HCT116 (cell line): Measurements from ENCODE around the gene TK2. TPM values are rescaled to one million over a fixed set of nuclear protein-coding genes. Genes with fewer than 3 reads are reported as not detected.

Experiments
- ATAC-seq: fragments of 200-7000 bp; cut with Tn5 transposase; 2 replicates; pipeline ENCODE4 v1.9.1; 2020; ENCODE audit warnings: mild to moderate bottlenecking, moderate library complexity
- BruUV-seq: library from RNA; stranded (reverse); fragments of 400-500 nt; replicated peaks from 2 replicates; lab custom pipeline; 2021; lab: Mats Ljungman, UMichigan
- CTCF ChIA-PET: fragments of 300-600 bp; sonication (Branson Sonifier 250); formaldehyde crosslinking; loops from one replicate; lab custom pipeline; 2021; ENCODE audit warnings: antibody characterized with exemption; lab: Charles Lee
- POLR2A ChIA-PET: fragments of 300-600, 350-600 bp; sonication (Branson Sonifier 250); formaldehyde crosslinking; loops from one replicate; lab custom pipeline; 2021; ENCODE audit warnings: antibody characterized with exemption; lab: Charles Lee
- RAD21 ChIA-PET, 2 experiments: fragments of 300-600 bp; sonication (Branson Sonifier 250); formaldehyde crosslinking; loops; one replicate each; lab custom pipeline; 2023; ENCODE audit warnings: low total read pairs in 2 of 2; ENCODE audit not compliant: uncharacterized antibody in 2 of 2, unreplicated experiment in 2 of 2, low non-redundant PET in 1 of 2; lab: Charles Lee
- DNase-seq: peaks from one replicate; pipeline ENCODE4 v3.0.0-alpha.2; 2010; ENCODE audit warnings: low read depth, low spot score
- H2AFZ ChIP-seq: fragments of 200-600 bp; shearing (Covaris generic), sonication (generic); 2 replicates; pipeline ENCODE4 v1.6.1; 2017; ENCODE audit warnings: low read depth, mixed run types, mixed read lengths, antibody characterized with exemption, low read length; ENCODE audit not compliant: poor library complexity, severe bottlenecking
- H3K27ac ChIP-seq: 2 replicates; pipeline ENCODE4 v1.5.1; 2012; ENCODE audit warnings: low read depth, low read length
- H3K27me3 ChIP-seq: fragments of 200-600 bp; sonication (generic); 2 replicates; pipeline ENCODE4 v1.6.1; 2016; ENCODE audit warnings: mixed run types, low read length, mixed read lengths; ENCODE audit not compliant: insufficient read depth
- H3K36me3 ChIP-seq, 2 experiments: fragments of 200-500 bp in 1 of 2; fragments of 200-600 bp in 1 of 2; sonication (Bioruptor generic) in 1 of 2; sonication (generic) in 1 of 2; 2 replicates each; pipeline versions ENCODE4 v1.5.1 to v1.6.1; 2014 to 2016; ENCODE audit warnings: low read length in 2 of 2, inconsistent platforms in 1 of 2, mixed read lengths in 1 of 2, mixed run types in 1 of 2; ENCODE audit not compliant: insufficient read depth in 2 of 2, control insufficient read depth in 1 of 2
- H3K4me1 ChIP-seq, 2 experiments: fragments of 200-600 bp in 1 of 2; sonication (generic) in 1 of 2; 2 replicates each; pipeline versions ENCODE4 v1.5.1 to v1.6.1; 2012 to 2017; ENCODE audit warnings: low read length in 2 of 2, inconsistent platforms in 1 of 2, mild to moderate bottlenecking in 1 of 2, mixed read lengths in 1 of 2, mixed run types in 1 of 2, moderate library complexity in 1 of 2; ENCODE audit not compliant: insufficient read depth in 2 of 2, control insufficient read depth in 1 of 2
- H3K4me2 ChIP-seq: fragments of 200-600 bp; sonication (generic); 2 replicates; pipeline ENCODE4 v1.6.1; 2017; ENCODE audit warnings: mixed run types, low read length, mixed read lengths
- H3K4me3 ChIP-seq, 2 experiments: fragments of 200-600 bp in 1 of 2; sonication (generic) in 1 of 2; replicated peaks in 1 of 2; 2 replicates each; pipeline ENCODE4 v1.5.1; 2011 to 2016; ENCODE audit warnings: low read length in 2 of 2, control low read depth in 1 of 2, low read depth in 1 of 2, mild to moderate bottlenecking in 1 of 2, mixed read lengths in 1 of 2, mixed run types in 1 of 2
- H3K79me2 ChIP-seq: fragments of 200-600 bp; sonication (generic); 2 replicates; pipeline ENCODE4 v1.6.1; 2017; ENCODE audit warnings: mild to moderate bottlenecking, mixed run types, low read length, moderate library complexity, mixed read lengths; ENCODE audit not compliant: insufficient read depth
- H3K9ac ChIP-seq: fragments of 200-600 bp; sonication (generic); 2 replicates; pipeline ENCODE4 v1.6.1; 2016; ENCODE audit warnings: low read length, mixed read lengths
- H3K9me2 ChIP-seq: fragments of 200-600 bp; sonication (generic), shearing (Covaris generic); 2 replicates; pipeline ENCODE4 v1.6.1; 2017; ENCODE audit warnings: mixed run types, mild to moderate bottlenecking, moderate library complexity; ENCODE audit not compliant: insufficient read depth
- H3K9me3 ChIP-seq, 2 experiments: fragments of 200-500 bp in 1 of 2; fragments of 200-600 bp in 1 of 2; sonication (Bioruptor generic) in 1 of 2; sonication (generic) in 1 of 2; 2 replicates each; pipeline ENCODE4 v1.6.1; 2014 to 2017; ENCODE audit warnings: low read length in 2 of 2, mixed read lengths in 2 of 2, inconsistent platforms in 1 of 2, low read depth in 1 of 2, mild to moderate bottlenecking in 1 of 2, mixed run types in 1 of 2, moderate library complexity in 1 of 2; ENCODE audit not compliant: control insufficient read depth in 1 of 2, insufficient read depth in 1 of 2
- H4K20me1 ChIP-seq: fragments of 200-600 bp; sonication (generic), shearing (Covaris generic); 2 replicates; pipeline ENCODE4 v1.6.1; 2017; ENCODE audit warnings: mixed run types, mild to moderate bottlenecking, moderate library complexity; ENCODE audit not compliant: insufficient read depth
- ATF3 ChIP-seq: IDR thresholded peaks from 2 replicates; pipeline ENCODE4 v1.6.1; 2012
- CBX3 ChIP-seq: IDR thresholded peaks from 2 replicates; pipeline ENCODE4 v1.6.1; 2012; ENCODE audit warnings: low read depth
- CEBPB ChIP-seq: IDR thresholded peaks from 2 replicates; pipeline ENCODE4 v1.6.1; 2012; ENCODE audit warnings: low read depth
- EGR1 ChIP-seq: IDR thresholded peaks from 2 replicates; pipeline ENCODE4 v1.6.1; 2012; ENCODE audit warnings: low read depth
- ELF1 ChIP-seq: IDR thresholded peaks from 2 replicates; pipeline ENCODE4 v1.6.1; 2012; ENCODE audit warnings: low read depth, borderline replicate concordance
- EZH2 ChIP-seq: fragments of 200-600 bp; sonication (generic); IDR thresholded peaks from 2 replicates; pipeline ENCODE4 v1.6.1; 2017; ENCODE audit warnings: antibody characterized with exemption, mixed run types
- EZH2phosphoT487 ChIP-seq: fragments of 200-600 bp; IDR thresholded peaks from 2 replicates; pipeline ENCODE4 v1.6.1; 2018; ENCODE audit warnings: antibody characterized with exemption, borderline replicate concordance
- JUND ChIP-seq: IDR thresholded peaks from 2 replicates; pipeline ENCODE4 v1.6.1; 2012
- POLR2A ChIP-seq: IDR thresholded peaks from 2 replicates; pipeline ENCODE4 v1.7.0; 2011; ENCODE audit warnings: borderline replicate concordance; ENCODE audit not compliant: insufficient read depth, insufficient read length; ENCODE audit errors: extremely low read depth
- POLR2AphosphoS5 ChIP-seq: IDR thresholded peaks from 2 replicates; pipeline ENCODE4 v1.6.1; 2011; ENCODE audit warnings: mild to moderate bottlenecking, low read depth, low read length, moderate library complexity
- RAD21 ChIP-seq: IDR thresholded peaks from 2 replicates; pipeline ENCODE4 v1.6.1; 2012; ENCODE audit warnings: low read depth, mild to moderate bottlenecking
- SIN3A ChIP-seq: IDR thresholded peaks from 2 replicates; pipeline ENCODE4 v1.6.1; 2012; ENCODE audit warnings: low read depth
- SP1 ChIP-seq: IDR thresholded peaks from 2 replicates; pipeline ENCODE4 v1.6.1; 2012; ENCODE audit warnings: low read depth
- TCF7L2 ChIP-seq: IDR thresholded peaks from 2 replicates; pipeline ENCODE4 v1.7.0; 2011; ENCODE audit warnings: borderline replicate concordance, inconsistent platforms; ENCODE audit not compliant: insufficient read depth, insufficient read length; ENCODE audit errors: extremely low read depth
- YY1 ChIP-seq: IDR thresholded peaks from 2 replicates; pipeline ENCODE4 v1.6.1; 2011; ENCODE audit warnings: low read length, low read depth, moderate library complexity, mild to moderate bottlenecking; ENCODE audit not compliant: insufficient replicate concordance; ENCODE audit errors: extremely low read depth
- ZBTB33 ChIP-seq: IDR thresholded peaks from 2 replicates; pipeline ENCODE4 v1.6.1; 2011; ENCODE audit warnings: mild to moderate bottlenecking, low read length, moderate library complexity; ENCODE audit not compliant: insufficient replicate concordance; ENCODE audit errors: extremely low read depth
- ZNF274 ChIP-seq: fragments of 200-500 bp; sonication (Bioruptor generic); IDR thresholded peaks from 2 replicates; pipeline ENCODE4 v1.6.1; 2014; ENCODE audit warnings: mild to moderate bottlenecking, low read depth, low read length, inconsistent platforms
- intact Hi-C: fragments of 100-400 bp; cut with micrococcal nuclease; formaldehyde crosslinking; loops from 2 replicates; pipeline ENCODE4 v1.10.0; 2022
- total RNA-seq: library from RNA; stranded (reverse); gene quantifications from one replicate; pipeline ENCODE4 v1.2.1, GENCODE V29; 2021; ENCODE audit not compliant: unreplicated experiment
- TF ChIP-seq, protein P1 (sequence below), 3 experiments: fragments of 200-600 bp in 1 of 3; sonication (generic) in 1 of 3; IDR thresholded peaks in 2 of 3; conservative IDR thresholded peaks in 1 of 3; 2 replicates each; pipeline ENCODE4 v1.5.1; 2012 to 2017; ENCODE audit warnings: low read depth in 2 of 3, low read length in 2 of 3, antibody characterized with exemption in 1 of 3, borderline replicate concordance in 1 of 3, control low read depth in 1 of 3, mild to moderate bottlenecking in 1 of 3, mixed read lengths in 1 of 3, mixed run types in 1 of 3, moderate library complexity in 1 of 3; ENCODE audit not compliant: insufficient read depth in 1 of 3

Gene TK2
- total RNA-seq, 1 experiment from 2014 or later = 15.4 TPM

DNA sequence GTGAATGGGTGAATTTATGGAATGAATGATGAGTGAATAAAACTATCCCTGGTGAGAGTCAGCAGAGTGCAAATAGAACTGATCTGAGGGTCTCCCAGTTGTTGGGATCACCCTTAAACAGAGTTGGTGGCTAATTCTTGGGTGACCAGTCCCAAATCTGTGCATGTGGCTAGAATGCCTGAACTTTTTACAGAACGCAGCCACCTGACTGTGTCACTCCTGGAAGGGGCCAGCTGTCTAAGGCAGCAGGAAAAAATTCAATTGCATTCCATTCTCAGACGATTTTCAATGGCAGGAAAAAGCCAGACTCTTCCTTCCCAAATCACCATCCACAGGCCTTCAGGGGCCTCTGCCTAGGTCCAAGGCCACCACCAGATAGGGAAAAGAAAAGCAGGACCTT, 79.4 kb downstream of the TK2 start:
- intact Hi-C loops = no loop called here
- RAD21 ChIA-PET = no interaction called here
- CTCF ChIA-PET = no interaction called here

More for the DNA sequence above, 79.4 kb downstream of the TK2 start:
- no TSS peak for BruUV-seq
- Histone ChIP-seq H3K9me3 (no peaks in the 10 kb centered on the region), H3K27me3 (0 out of 2 replicates have a peak, but pooled peaks cover 4% of the 10 kb centered on the region), H2AFZ (no peak overlapping the region), H4K20me1 (no peaks in the 10 kb centered on the region), H3K4me2 (no peak overlapping the region), H3K4me1 (peaks cover 6 to 8% of the 10 kb centered on the region in 2 experiments; a peak in 2 of 4 replicates), H3K9me2 (no peaks in the 10 kb centered on the region), H3K4me3 (no peak overlapping the region), H3K27ac (no peak overlapping the region), H3K9ac (no peak overlapping the region), H3K79me2 (no peaks in the 10 kb centered on the region), H3K36me3 (no peaks in the 10 kb centered on the region)
- TF ChIP-seq SP1 (no peak), ZBTB33 (no peak), YY1 (no peak), CEBPB (no peak), SIN3A (no peak), POLR2A (no peak), ATF3 (no peak), EZH2 (no peak), CBX3 (no peak), ZNF274 (no peak), RAD21 (no peak), ELF1 (no peak), EGR1 (no peak), POLR2AphosphoS5 (no peak), TCF7L2 (no peak), JUND (no peak), EZH2phosphoT487 (no peak)
- TF ChIP-seq, protein P1, sequence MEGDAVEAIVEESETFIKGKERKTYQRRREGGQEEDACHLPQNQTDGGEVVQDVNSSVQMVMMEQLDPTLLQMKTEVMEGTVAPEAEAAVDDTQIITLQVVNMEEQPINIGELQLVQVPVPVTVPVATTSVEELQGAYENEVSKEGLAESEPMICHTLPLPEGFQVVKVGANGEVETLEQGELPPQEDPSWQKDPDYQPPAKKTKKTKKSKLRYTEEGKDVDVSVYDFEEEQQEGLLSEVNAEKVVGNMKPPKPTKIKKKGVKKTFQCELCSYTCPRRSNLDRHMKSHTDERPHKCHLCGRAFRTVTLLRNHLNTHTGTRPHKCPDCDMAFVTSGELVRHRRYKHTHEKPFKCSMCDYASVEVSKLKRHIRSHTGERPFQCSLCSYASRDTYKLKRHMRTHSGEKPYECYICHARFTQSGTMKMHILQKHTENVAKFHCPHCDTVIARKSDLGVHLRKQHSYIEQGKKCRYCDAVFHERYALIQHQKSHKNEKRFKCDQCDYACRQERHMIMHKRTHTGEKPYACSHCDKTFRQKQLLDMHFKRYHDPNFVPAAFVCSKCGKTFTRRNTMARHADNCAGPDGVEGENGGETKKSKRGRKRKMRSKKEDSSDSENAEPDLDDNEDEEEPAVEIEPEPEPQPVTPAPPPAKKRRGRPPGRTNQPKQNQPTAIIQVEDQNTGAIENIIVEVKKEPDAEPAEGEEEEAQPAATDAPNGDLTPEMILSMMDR (IDR thresholded peaks at IDR 0.05 in 2 of 3, conservative IDR thresholded peaks at IDR 0.05 in 1 of 3; ENCODE audit: borderline replicate concordance in 1 of 3, insufficient read depth in 1 of 3, low read depth in 2 of 3, low read length in 2 of 3) = no peak
- no peak for ATAC-seq
- no peak for DNase-seq
- POLR2A ChIA-PET = no interaction called here
